Fibroblast of the aortic adventitia (primary cell): ENCODE data around the gene ABHD2. TPM values are rescaled to one million over a fixed set of nuclear protein-coding genes. Genes with fewer than 3 reads are reported as not detected.

Experiments
- DNase-seq: peaks from one replicate; pipeline ENCODE4 v3.0.0-alpha.2; 2010; ENCODE audit warnings: low read depth
- H3K4me3 ChIP-seq: 2 replicates; pipeline ENCODE4 v1.5.1; 2011; ENCODE audit warnings: low read depth, mild to moderate bottlenecking, control low read depth, low read length, moderate library complexity
- CTCF ChIP-seq: IDR thresholded peaks from 2 replicates; pipeline ENCODE4 v1.5.1; 2011; ENCODE audit warnings: mild to moderate bottlenecking, low read length, control low read depth, inconsistent platforms; ENCODE audit not compliant: insufficient read depth
- total RNA-seq: library from RNA; depleted of rRNA; stranded (reverse); fragments of >200 nt; gene quantifications from 2 replicates; pipeline ENCODE4 v1.2.3, GENCODE V29; 2012; ENCODE audit warnings: low replicate concordance

The ABHD2 gene
- total RNA-seq, 1 donor, result 100 TPM

GRCh38 chr15:89099968-89100367, 11.7 kb downstream of the ABHD2 start:
- no peak for DNase-seq
- no peak overlapping the region for H3K4me3 ChIP-seq
- no peak for TF ChIP-seq CTCF

DNA sequence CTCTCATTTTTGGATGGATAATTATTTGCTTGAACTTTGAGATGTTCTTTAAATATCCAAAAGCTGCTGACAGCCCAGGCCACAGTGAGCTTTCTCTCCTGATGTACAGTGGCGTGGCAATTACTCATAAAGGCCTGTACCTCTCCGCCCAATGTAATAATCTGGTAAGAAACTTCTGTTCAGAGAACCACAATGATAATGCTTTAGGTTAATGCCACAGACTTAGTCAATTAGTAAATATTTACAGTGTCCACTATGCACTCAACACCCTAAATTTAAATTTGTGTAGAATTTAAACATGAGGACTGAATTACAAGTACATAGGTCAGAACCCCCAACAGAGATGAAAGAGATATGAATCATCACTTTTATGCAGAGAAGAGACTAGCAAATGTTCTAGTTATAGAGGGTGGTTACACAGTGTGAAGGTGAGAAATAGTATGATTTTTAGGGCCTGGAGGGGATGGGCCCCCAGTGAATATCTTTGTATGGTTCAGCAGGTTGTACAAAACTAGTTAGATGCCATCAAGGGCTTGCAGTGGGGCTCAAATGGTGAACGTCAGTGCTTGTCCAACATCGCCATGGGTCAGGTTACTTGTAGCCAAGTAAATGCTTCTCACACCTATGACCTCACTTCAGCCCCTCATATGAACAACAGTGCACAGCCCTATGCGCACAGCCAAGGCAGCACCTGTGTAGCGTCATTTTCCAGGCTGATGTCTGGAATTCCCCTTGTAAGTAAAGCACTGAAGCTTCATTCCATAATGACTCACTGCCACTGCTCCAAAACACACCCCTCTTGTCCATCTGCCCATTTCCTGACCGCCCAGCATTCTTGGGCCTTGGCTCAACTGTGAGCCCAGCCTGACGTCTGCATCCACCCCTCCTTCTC, 13.3 kb downstream of the ABHD2 start:
- H3K4me3 ChIP-seq, result no peak overlapping the region
- peak; percentile 99 for DNase-seq
- TF ChIP-seq CTCF, result no peak

- TF ChIP-seq CTCF, result no peak
- no peak for DNase-seq
- H3K4me3 ChIP-seq, result no peak overlapping the region
Measured at GRCh38 chr15:89103481-89104171, 15.4 kb downstream of the ABHD2 start.

- peak; percentile 48 for DNase-seq
- TF ChIP-seq CTCF, result no peak
- H3K4me3 ChIP-seq, result no peak overlapping the region
Measured at GRCh38 chr15:89104172-89104564, 15.9 kb downstream of the ABHD2 start.

- no peak overlapping the region for H3K4me3 ChIP-seq
- DNase-seq, result peak; percentile 97
- no peak for TF ChIP-seq CTCF
Measured at GRCh38 chr15:89105147-89105546, 16.9 kb downstream of the ABHD2 start.

GRCh38 chr15:89106200-89106599, 17.9 kb downstream of the ABHD2 start:
- no peak for TF ChIP-seq CTCF
- no peak for DNase-seq
- no peak overlapping the region for H3K4me3 ChIP-seq
